Retina (tissue), 1 donor: ENCODE results near the gene TAF15.

ENCODE experiments used
- DNase-seq: peaks from one replicate; pipeline ENCODE4 v3.0.0-alpha.2; 2016

TAF15 gene

DNA sequence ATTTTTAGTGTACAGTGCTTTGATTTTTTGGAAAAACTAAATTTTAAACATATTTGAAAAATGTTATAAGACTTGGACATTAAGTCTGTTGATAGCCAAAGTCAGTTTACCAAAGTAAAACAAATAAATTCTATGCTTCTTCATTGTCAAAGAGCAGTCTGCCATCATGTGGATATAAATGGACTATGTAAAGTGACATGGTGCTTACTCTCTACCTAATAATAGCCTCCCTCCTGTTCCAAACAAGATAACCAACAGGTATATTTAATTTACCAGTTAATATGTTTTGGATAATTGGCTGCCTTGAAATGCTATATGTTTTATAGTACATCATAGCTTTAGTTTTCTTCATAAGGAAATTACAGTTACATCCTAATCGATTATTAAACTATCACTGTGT lies 15.9 kb downstream of the TAF15 start:
- no peak for DNase-seq

DNA sequence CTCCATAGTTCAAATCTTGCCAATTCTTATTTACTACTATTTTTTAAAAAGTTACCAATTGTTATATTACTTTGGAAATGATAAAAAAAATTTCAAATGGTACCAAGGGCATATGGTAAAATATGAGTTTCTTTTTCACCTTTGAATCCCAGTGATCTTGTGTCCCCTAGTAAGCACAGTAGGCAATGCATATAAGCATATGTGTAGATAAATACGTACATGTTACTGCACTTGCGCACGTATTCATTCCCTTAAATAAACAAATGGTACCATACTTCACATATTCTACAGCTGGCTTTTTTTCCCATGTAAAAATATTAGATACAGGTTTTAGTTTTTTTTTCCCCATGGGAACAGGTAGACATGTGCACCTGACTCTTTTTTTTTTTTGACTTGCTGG lies 31.8 kb downstream of the TAF15 start:
- DNase-seq, result no peak

DNA sequence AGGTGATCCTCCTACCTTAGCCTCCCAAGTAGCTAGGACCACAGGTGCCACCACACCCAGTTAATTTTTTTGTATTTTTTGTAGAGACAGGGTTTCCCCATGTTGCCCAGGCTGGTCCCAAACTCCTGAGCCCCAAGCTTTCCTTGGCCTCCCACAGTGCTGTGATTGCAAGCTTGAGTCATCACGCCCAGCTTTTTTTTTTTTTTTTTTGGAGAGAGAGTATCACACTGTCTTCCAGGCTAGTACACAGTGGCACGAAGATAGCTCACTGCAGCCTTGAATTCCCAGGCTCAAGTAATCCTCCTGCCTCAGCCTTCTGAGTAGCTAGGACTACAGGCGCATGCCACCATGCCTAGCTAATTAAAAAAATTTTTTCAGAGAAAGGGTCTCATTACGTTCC lies 32.2 kb downstream of the TAF15 start:
- DNase-seq, result no peak

DNA sequence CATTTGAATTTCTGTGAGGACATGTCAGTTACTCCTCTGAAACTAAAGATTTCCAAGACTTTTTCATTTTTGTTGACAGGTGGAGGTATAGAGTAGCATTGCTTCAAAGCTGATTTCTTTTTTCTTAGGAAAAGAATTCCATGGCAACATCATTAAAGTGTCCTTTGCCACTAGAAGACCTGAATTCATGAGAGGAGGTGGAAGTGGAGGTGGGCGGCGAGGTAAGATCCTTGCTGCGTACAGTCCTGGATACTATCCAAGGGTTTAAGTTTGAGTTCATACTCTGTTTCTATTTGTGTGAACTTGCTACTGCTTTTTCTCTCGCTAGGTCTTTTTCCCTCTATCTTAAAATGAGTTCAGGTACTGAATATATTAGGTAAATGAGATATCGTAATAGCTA lies 33.0 kb downstream of the TAF15 start:
- DNase-seq, result no peak

DNA sequence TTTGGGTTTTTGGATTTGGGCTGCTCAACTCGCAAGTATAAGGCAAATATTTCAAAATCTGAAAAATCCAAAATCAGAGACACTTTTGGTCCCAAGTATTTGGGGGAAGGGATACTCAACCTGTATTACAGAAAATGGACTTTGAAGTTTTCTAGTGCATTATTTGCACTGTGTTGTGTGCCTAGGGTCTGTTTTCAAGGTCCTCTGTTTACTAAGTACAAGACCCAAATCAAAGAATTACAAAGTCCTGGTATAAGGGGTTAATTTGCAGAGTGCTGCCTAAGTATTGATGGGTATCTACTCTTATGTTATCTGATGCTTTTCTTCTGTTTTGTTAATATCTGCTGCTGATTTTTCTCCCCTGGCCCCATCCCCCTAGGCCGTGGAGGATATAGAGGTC lies 34.4 kb downstream of the TAF15 start:
- no peak for DNase-seq

DNA sequence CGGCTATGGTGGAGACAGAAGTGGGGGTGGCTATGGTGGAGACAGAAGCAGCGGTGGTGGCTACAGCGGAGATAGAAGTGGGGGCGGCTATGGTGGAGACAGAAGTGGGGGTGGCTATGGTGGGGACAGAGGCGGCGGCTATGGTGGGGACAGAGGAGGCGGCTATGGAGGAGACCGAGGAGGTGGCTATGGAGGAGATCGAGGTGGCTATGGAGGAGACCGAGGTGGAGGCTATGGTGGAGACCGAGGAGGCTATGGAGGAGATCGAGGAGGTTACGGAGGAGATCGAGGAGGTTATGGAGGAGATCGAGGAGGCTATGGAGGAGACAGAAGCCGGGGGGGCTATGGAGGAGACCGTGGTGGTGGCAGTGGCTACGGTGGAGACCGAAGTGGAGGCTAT lies 35.3 kb downstream of the TAF15 start:
- no peak for DNase-seq

DNA sequence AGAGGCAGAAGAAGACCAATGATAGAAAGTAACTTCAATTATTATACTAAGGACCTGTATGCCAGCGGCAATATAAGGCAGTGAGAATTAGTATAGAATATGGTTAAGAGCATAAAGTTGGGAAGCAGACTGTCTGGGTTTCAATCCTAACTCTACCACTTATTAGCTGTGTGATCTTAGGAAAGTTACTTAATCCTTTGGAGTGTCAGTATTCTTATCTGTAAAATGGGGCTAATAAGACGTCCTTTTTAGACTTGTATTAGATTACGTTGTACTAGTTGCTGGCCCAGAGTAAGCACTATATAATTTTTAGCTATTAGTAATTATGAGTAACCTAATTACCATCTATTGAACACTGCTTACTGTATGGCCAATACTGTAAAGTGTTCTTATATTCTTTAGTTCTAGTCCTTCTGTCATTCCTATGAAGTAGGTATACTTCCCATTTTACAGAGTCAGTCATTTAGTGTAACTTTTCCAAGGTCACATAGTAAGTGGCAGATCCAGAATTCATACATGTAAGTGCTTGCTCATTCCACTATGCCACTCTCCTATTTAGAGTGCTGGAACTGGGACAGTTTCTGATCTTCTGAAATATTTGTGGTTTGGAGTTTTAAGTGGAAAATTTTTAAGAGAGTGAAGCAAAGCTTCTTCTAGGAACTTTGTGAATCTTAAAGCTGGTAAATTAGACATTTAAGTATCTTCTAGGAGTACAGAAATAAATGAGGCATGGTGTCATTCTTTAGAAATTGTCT lies 36.9 kb downstream of the TAF15 start:
- no peak for DNase-seq

DNA sequence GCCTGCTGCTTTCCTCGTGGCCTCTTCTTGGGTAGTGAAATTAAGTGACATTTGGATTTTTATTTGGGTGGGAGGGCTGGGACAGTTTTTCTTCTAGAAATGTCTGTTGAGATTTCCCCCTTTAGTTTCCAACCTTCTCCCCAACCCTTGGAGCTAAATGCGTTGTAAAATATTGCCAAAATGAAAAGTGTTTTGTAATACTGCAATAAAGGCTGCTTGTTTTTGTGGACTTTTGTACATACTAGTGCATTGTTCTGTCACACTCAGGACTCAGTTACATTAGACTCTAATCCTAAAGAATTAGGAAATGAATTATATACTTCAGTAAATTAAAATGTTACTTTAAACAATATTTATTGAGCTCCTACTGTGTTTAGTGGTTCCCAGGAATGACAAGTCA lies 37.7 kb downstream of the TAF15 start:
- DNase-seq, result no peak

DNA sequence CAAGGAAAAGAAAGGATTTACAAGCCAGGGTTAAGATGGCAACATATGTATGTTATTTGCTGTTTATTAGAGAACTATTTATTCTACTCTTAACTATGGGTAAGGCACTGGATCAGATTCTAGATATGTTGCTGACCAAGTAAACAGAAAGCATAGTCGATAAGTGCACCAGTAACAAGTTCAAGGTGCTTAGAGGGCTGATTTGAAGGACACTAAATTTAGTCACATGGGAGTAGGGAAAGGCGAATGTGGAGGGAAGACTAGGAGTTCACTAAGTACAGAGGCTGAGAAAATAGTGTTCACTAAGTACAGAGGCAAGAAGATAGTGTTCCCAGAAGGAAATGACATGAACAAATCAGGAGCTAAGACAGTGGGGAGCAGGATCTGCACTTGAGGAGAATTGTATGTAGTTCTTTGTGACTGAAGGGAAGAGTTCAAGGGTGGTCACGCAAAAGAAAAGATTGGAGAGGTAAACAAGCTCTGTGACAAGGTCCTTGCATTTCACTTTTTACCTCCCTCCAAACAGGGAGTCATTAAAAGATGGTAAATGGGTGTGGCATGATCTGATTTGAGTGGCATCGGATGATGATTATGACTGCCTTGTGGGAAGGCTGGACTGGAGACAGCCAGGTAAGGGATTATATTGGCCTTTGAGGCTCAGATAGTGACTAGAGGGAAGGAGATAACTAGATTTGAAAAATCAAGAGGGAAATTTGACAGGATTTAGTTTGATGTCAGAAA lies 38.5 kb downstream of the TAF15 start:
- DNase-seq, result no peak

DNA sequence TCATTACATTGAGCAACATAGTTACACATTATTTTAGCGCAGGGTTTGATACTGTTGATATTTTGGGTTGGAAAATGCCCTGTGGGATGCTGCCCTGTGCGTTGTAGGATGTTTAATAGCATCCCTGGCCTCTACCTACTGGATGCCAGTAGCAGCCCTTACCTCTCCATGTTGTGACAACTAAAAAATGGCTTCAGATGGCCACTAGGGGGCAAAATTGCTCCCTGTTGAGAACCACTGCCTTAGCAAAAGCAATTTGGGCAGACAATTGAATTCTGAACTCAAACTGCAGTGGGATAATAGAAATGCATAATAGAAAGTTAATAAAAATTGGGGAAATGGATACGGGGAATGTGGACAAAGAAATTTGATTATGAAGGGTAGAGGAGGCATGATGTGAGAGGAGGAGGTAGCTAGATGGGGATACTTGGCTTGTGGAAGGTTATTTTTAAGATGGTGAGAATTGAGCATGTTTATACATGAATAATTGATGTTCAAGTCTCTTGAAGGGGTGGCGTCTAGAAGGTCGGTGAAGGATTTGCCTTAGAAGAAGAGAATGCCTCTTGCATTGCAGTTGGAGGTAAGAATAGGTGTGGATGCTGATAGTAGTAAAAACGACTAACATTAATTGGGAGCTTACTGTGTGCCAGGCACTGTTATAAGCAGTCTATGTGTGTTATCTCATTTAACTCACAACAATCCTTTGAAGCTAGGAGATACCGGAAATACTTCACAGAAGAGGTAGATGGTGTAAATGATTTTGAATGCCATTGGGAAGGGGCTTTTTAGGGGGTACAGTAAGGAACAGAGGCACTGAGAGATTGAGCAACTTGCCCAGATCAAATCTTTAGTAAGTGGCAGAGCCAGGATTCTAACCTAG lies 40.4 kb downstream of the TAF15 start:
- DNase-seq, result peak; percentile 51

DNA sequence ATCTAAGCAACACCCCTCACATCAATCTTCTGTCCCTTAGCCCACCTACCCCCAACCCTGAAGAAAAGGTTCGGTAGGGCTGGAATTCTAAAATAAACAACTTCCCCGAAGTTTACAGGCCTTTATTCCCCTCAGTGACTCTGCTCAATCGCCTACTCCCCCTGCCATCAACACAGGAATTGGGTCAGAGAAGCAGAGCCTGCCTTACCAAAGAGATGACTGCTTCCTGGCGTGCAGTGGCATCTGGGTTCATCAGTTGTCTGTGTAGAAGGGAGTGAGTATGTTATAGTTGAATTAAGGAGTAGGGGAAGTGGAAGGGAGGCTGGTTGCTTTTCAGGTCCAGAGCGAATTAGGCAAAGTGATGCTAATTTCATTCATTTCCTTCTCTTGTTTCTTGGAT lies 46.7 kb downstream of the TAF15 start:
- DNase-seq, result no peak

DNA sequence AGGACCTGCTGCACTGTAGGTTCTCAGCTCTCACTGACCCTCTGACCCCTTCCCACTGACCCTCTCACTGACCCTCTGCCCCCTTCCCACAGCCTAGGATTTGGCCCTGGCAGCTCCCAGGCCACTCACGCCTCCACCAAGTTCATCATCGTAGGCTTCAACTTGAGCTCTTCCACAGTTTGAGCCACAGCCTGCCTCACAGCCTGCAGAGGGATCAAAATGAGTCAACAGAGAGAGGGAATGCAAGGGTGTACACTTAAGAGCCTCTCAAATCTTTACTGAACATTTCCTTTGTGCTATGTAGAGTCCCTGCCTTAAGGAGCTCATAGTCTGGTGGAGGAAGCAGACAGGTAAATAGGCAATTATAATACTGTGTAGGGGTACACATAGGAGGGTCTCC lies 47.3 kb downstream of the TAF15 start:
- no peak for DNase-seq

DNA sequence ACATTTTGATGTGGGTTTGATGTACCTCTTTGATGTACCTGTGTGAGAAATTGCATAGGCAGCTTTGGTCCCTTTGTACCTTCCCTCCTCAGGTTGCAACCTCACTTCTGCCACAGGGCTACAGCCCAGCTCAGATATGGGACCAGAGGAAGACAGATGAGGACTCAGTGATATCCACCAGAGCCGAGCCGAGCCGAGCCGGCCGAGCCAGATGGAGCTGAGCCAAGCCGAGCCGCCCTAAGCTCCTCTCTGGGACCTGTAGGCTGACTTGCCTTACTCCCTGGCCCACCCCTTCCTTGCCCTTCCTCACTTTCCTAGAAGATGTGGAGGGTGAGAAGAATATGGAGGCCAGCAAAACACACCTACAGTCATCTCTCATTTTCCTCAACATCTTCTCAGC lies 55.6 kb downstream of the TAF15 start:
- no peak for DNase-seq

DNA sequence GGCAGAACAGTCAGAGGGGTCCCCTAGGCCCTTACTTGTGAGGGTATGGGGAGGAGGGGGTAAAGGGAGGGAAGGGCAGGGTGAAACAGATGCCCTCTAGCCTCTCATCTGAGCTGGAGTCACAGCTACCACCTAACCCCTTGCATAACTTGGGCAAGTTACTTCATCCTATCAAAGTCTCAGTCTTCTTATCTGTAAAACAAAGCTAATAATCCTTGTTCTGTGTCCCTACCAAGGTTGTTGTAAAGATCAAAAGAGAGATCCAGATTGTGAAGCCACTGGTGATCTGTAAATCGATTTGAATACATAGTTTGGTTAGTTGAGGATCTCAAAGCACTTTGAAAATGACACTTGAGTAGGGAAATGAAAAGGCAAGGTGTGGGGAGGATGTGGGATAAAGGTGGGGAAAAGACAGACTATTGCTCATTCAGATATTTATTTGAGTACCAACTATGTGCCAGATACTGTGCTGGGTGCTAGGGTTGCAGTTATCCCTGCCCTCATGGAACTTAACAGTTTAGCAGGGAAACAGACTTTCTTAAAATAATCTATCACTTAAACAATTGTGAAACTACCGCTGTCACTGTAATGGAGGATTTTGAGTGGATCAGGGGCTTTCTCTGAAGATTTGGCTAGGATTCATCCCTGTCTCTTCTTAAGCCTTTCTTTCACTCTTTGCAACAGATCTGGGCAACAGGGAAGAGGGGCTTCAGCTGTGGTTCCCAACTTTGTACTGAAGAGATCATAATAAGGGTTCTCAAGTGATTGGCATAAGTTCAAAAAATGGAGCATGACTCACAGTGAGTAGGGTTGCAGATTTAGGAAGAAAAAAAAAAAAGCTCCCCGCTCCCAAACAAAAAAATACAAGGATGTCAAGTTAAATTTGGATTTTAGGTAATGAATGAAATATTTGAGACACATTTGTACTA lies 56.4 kb downstream of the TAF15 start:
- no peak for DNase-seq

DNA sequence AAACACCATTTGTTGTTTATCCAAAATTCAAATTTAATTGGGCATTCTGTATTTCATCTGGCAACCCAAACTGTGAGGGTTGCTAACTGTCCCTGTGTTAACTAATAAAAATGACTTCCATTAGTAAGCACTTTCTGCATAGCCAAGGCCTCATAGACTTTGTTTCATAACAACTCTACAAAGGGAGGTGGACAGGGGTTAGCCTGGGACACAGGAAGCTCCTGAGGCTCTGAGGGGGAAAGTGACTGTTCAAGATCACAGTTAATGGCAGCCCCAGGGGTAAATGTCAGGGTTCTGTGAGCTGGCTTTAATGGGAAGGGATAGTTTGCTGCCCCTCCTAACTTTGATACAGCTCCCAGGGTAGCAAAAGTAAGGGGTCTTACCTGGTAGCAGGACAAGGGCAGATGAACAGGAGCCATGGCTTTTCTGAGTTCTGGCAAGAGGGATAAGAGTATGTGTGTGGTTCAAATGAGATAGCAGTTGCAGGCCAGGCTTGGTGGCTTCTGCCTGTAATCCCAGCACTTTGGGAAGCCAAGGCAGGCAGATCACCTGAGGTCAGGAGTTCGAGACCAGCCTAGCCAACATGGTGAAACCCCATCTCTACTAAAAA lies 57.2 kb downstream of the TAF15 start:
- no peak for DNase-seq

DNA sequence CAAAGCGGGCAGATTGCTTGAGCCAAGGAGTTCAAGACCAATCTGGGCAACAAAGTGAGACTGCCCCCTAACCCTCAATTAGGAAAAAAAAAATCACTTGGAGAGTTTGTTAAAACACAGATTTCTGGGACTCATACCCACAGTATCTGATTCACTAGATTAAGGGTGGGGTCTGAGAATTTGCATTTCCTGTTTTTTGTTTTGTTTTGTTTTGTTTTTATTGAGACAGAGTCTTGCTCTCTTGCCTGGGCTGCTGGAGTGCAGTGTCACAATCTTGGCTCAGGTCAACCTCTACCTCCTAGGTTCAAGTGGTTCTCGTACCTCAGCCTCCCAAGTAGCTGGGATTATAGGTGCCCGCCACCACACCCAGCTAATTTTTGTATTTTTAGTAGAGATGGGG lies 58.3 kb downstream of the TAF15 start:
- DNase-seq, result no peak

DNA sequence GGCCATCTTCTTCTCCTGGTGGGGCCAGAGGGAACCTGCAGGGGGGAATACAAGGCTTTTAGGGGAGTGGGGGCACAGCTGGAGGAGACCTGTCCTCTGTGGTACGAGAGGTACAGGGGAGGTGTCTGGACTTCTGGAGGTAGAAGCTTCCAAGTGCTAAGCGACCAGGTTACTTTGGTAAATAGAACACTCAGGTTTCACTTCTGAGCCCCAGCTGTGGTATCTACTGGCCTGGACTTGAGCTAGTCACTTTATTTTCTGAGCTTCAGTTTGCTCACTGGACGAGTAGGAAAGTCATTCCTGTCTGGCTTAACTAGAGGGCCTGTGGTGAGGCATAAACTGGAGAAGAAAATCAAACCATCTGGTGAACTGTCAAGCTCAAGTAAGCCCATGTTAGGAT lies 59.5 kb downstream of the TAF15 start, which contains the start of gene HEATR9:
Gene HEATR9, minus strand, starts transcription at position 155 of the 400 bp plus-strand sequence. Its CDS starts 149 bp downstream, at position 6.
- DNase-seq, result no peak

DNA sequence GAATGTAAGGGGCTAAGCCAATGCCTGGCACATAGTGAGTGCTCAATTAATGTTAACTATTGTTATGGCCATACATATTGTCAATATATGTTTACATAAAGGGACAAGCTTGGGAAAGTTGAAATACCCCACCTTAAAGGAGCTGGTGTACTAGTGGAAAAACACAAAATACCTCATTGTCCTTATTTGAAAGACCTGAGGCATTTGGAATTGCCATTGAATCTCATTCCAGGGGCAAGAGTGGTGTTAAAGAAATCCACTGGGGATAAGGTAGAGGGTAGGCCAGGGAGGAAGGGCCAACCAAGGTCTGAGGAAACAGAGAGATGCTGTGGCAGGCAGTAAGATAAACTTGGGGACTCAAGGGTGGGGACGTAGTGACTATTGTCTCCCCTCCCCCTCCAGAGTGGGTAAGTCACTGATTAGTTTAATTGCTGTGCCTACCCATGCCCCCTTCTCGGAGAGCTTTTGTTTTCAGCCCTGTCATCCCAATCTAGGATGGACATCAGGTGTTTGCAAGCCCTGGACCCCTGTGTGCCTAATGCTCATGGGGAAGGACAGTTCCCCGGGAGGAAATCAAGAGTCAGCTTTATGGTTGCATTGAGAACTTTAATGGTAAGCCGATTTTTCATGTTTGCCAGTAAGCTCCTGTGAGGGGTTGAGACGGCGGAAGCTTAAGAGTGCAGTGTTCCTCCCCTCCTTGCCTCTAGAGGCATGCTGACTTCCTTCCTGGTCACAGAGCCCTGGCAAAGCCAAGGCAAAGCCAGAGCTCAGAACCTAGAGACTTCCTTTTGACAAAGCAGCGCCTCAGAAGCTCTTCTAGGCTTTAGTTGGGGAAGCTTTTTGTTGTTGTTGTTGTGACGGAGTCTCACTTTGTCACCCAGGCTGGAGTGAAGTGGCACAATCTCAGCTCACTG lies 61.9 kb downstream of the TAF15 start:
- DNase-seq, result no peak

DNA sequence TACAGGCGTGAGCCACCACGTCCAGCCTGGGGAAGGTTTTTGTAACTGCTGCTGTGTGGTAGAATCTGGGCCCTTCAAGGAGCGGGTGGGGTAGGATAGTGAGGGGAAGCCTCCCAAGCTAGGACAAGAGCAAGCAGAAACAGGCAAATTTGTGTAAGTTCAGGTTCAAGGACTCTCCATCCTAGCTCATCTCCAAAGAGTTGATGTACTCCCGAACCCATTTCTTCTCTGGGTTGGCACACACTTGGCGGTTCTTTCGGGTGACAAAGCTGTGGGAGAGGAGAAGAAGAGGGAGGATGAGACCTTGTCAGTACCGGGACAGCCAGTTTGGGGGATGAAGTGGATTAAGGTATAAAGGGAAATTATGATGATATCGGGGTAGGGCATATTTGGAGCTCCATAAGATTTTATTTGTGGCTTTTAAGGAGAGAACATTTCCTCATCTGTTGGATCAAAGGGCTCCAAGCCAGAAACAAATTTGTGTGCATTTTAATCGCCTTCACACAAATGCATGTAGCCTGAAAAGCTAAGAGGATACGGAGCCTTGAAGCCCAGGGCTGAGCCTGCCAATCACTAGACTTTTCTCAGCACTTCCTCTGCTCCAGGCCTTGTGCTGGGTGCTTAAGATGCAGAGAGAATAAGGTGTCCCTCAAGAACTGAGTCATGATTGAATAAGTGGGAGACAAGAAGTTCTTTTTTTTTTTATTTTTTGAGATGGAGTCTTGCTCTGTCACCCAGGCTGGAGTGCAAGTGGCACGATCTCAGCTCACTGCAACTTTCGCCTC lies 63.1 kb downstream of the TAF15 start:
- DNase-seq, result no peak
